ENCODE measurements around the gene SLC24A4. TPM values are rescaled to one million over a fixed set of nuclear protein-coding genes. Genes with fewer than 3 reads are reported as not detected.

Gene SLC24A4
- total and polyA plus RNA-seq, 2 experiments from 2014 or later: 0.46 to 0.50 TPM

GRCh38 chr14:92380582-92380981 lies 57.6 kb downstream of the SLC24A4 start:
- no peaks in the 10 kb centered on the region for H3K9me2 ChIP-seq (replicated peaks; ENCODE audit: insufficient read depth)
- no peaks in the 10 kb centered on the region for H3K4me1 ChIP-seq (ENCODE audit: insufficient read depth)
- H3K4me3 ChIP-seq: no peak overlapping the region
- H3K27me3 ChIP-seq: no peaks in the 10 kb centered on the region
- no peak overlapping the region for H2AFZ ChIP-seq
- H3K9me3 ChIP-seq (ENCODE audit: low read depth): no peaks in the 10 kb centered on the region
- no peak for DNase-seq (ENCODE audit: low spot score)
- H3K4me2 ChIP-seq: no peak overlapping the region
- WGBS (ENCODE audit: low lambda C conversion rate, missing lambda C conversion rate): 91% methylated on average over 9 of the region's 9 CpGs
- TF ChIP-seq CTCF (IDR thresholded peaks at IDR 0.05; ENCODE audit: poor library complexity): no peak
- TF ChIP-seq EZH2 (IDR thresholded peaks at IDR 0.05; ENCODE audit: borderline replicate concordance): no peak
- no peak for TF ChIP-seq EZH2phosphoT487 (IDR thresholded peaks at IDR 0.05; ENCODE audit: low read depth, severe bottlenecking, unreplicated experiment)
- no peaks in the 10 kb centered on the region for H4K20me1 ChIP-seq (ENCODE audit: insufficient read depth, poor library complexity, severe bottlenecking)
- no peaks in the 10 kb centered on the region for H3K79me2 ChIP-seq
- no peaks in the 10 kb centered on the region for H3K36me3 ChIP-seq (replicated peaks; ENCODE audit: insufficient read depth, low read depth)
- H3K27ac ChIP-seq: no peak overlapping the region

- Histone ChIP-seq H4K20me1 (ENCODE audit: insufficient read depth, poor library complexity, severe bottlenecking) (no peaks in the 10 kb centered on the region), H3K27me3 (no peaks in the 10 kb centered on the region), H3K4me2 (no peak overlapping the region), H3K79me2 (no peaks in the 10 kb centered on the region), H3K4me1 (ENCODE audit: insufficient read depth) (no peaks in the 10 kb centered on the region), H3K9me2 (replicated peaks; ENCODE audit: insufficient read depth) (no peaks in the 10 kb centered on the region), H3K36me3 (replicated peaks; ENCODE audit: insufficient read depth, low read depth) (no peaks in the 10 kb centered on the region), H3K9me3 (ENCODE audit: low read depth) (no peaks in the 10 kb centered on the region), H2AFZ (no peak overlapping the region), H3K27ac (no peak overlapping the region), H3K4me3 (no peak overlapping the region)
- DNase-seq (ENCODE audit: low spot score): no peak
- TF ChIP-seq CTCF (IDR thresholded peaks at IDR 0.05; ENCODE audit: poor library complexity): peak; percentile 21
- TF ChIP-seq EZH2phosphoT487 (IDR thresholded peaks at IDR 0.05; ENCODE audit: low read depth, severe bottlenecking, unreplicated experiment): no peak
- TF ChIP-seq EZH2 (IDR thresholded peaks at IDR 0.05; ENCODE audit: borderline replicate concordance): no peak
- WGBS (ENCODE audit: low lambda C conversion rate, missing lambda C conversion rate): 76% methylated on average over 4 of the region's 4 CpGs
Measured at GRCh38 chr14:92382677-92383076, 59.7 kb downstream of the SLC24A4 start.

GRCh38 chr14:92383805-92384204 lies 60.8 kb downstream of the SLC24A4 start:
- Histone ChIP-seq H2AFZ (no peak overlapping the region), H3K36me3 (replicated peaks; ENCODE audit: insufficient read depth, low read depth) (no peaks in the 10 kb centered on the region), H3K27ac (no peak overlapping the region), H4K20me1 (ENCODE audit: insufficient read depth, poor library complexity, severe bottlenecking) (no peaks in the 10 kb centered on the region), H3K4me2 (no peak overlapping the region), H3K4me1 (ENCODE audit: insufficient read depth) (no peaks in the 10 kb centered on the region), H3K4me3 (no peak overlapping the region), H3K9me2 (replicated peaks; ENCODE audit: insufficient read depth) (no peaks in the 10 kb centered on the region), H3K27me3 (no peaks in the 10 kb centered on the region), H3K9me3 (ENCODE audit: low read depth) (no peaks in the 10 kb centered on the region), H3K79me2 (no peaks in the 10 kb centered on the region)
- TF ChIP-seq CTCF (IDR thresholded peaks at IDR 0.05; ENCODE audit: poor library complexity) (no peak), EZH2phosphoT487 (IDR thresholded peaks at IDR 0.05; ENCODE audit: low read depth, severe bottlenecking, unreplicated experiment) (no peak), EZH2 (IDR thresholded peaks at IDR 0.05; ENCODE audit: borderline replicate concordance) (no peak)
- DNase-seq (ENCODE audit: low spot score): no peak
- 75% methylated on average over 12 of the region's 12 CpGs for WGBS (ENCODE audit: low lambda C conversion rate, missing lambda C conversion rate)

Measured in hepatocyte (in vitro differentiated cells).